H1 (cell line): ENCODE data around the gene PPARD. TPM values are rescaled to one million over a fixed set of nuclear protein-coding genes. Genes with fewer than 3 reads are reported as not detected.

Source experiments
- BCL11A ChIP-seq, 2 experiments: IDR thresholded peaks; one replicate each; pipeline ENCODE4 v1.6.1; 2011; ENCODE audit warnings: low read depth in 2 of 2, low read length in 2 of 2, mild to moderate bottlenecking in 2 of 2
- E2F6 ChIP-seq: IDR thresholded peaks from 2 replicates; pipeline ENCODE4 v1.6.1; 2012; ENCODE audit warnings: inconsistent platforms
- EP300 ChIP-seq, 2 experiments: IDR thresholded peaks; 1 replicate in 1 of 2; 2 replicates in 1 of 2; pipeline ENCODE4 v1.6.1; 2011 to 2012; ENCODE audit warnings: low read depth in 2 of 2, low read length in 2 of 2, mild to moderate bottlenecking in 2 of 2, borderline replicate concordance in 1 of 2, inconsistent platforms in 1 of 2, moderate library complexity in 1 of 2
- HDAC2 ChIP-seq, 2 experiments: fragments of 300-600 bp in 1 of 2; sonication (generic) in 1 of 2; IDR thresholded peaks; 2 replicates each; pipeline ENCODE4 v1.6.1; 2011 to 2012; ENCODE audit warnings: low read depth in 2 of 2, low read length in 2 of 2, mild to moderate bottlenecking in 2 of 2, moderate library complexity in 2 of 2, borderline replicate concordance in 1 of 2, inconsistent platforms in 1 of 2
- KDM1A ChIP-seq: fragments of 200-600, 300-600 bp; sonication (generic); IDR thresholded peaks from 2 replicates; pipeline ENCODE4 v1.7.1; 2016; ENCODE audit warnings: mild to moderate bottlenecking, low read length, borderline replicate concordance
- PHF8 ChIP-seq: fragments of 200-600 bp; sonication (generic); conservative IDR thresholded peaks from 2 replicates; pipeline ENCODE4 v1.7.1; 2012; ENCODE audit warnings: low read depth, mild to moderate bottlenecking, inconsistent platforms, low read length, moderate library complexity
- RNF2 ChIP-seq: fragments of 200-900, 300-1000 bp; sonication (generic); IDR thresholded peaks from 2 replicates; pipeline ENCODE4 v1.7.1; 2016; ENCODE audit warnings: borderline replicate concordance, low read depth, mild to moderate bottlenecking, antibody characterized with exemption, low read length; ENCODE audit not compliant: poor library complexity, severe bottlenecking; ENCODE audit errors: missing control alignments
- USF2 ChIP-seq: IDR thresholded peaks from 2 replicates; pipeline ENCODE4 v1.6.1; 2011; ENCODE audit warnings: low read length, improper control_type of control experiment
- polyA plus RNA-seq, 7 experiments: library from polyadenylated mRNA; depleted of rRNA in 3 of 7; stranded (reverse) in 5 of 7; unstranded in 2 of 7; fragments of >200 nt in 5 of 7; fragments of 200-250 nt in 2 of 7; gene quantifications; 1 replicate in 5 of 7; 2 replicates in 1 of 7; 4 replicates in 1 of 7; pipeline versions ENCODE4 v1.2.1 to v1.2.3, GENCODE V29; 2011 to 2013; ENCODE audit warnings: missing spikeins in 2 of 7, mixed read lengths in 2 of 7
- total RNA-seq: library from RNA; stranded (reverse); fragmentation: NEBNext Ultra II Directional; extraction: Animal tissue kit (Norgen Biotek cat#: 25700); gene quantifications from 2 replicates; pipeline ENCODE4 v1.2.1, GENCODE V29; 2021

The PPARD gene
- total and polyA plus RNA-seq, 2 of the 8 experiments (the other 6 are each of a cell fraction or from before 2014, with no cell fraction given) = 14.6 to 14.9 TPM

- no peak for TF ChIP-seq KDM1A
- TF ChIP-seq EP300 (IDR thresholded peaks at IDR 0.05; ENCODE audit: borderline replicate concordance in 1 of 2, low read depth in 2 of 2, low read length in 2 of 2) = no peak
- TF ChIP-seq HDAC2 (IDR thresholded peaks at IDR 0.05; ENCODE audit: borderline replicate concordance in 1 of 2, low read depth in 2 of 2, low read length in 2 of 2) = no peak
- TF ChIP-seq USF2 = no peak
- TF ChIP-seq RNF2 = no peak
- TF ChIP-seq BCL11A (IDR thresholded peaks at IDR 0.05; ENCODE audit: low read depth in 2 of 2, low read length in 2 of 2) = no peak
- no peak for TF ChIP-seq PHF8
- no peak for TF ChIP-seq E2F6
Measured at GRCh38 chr6:35441642-35442041, 99.3 kb downstream of the PPARD start (continued).
